GM21825 (cell line): ENCODE results near the gene SYT1.
"Not testable (repeated sequence)": the region's sequence is repeated elsewhere in the genome, so short reads cannot be mapped to it uniquely, and the experiment has no call there.

Experiments used
- ATAC-seq: cut with Tn5 transposase; IDR thresholded peaks from one replicate; pipeline ENCODE4 v1.9.1; 2021; ENCODE audit warnings: mild to moderate bottlenecking, moderate library complexity; ENCODE audit not compliant: unreplicated experiment

The SYT1 gene

GRCh38 chr12:78864403-78864869 lies at the start of gene SYT1:
Gene SYT1 (plus strand): TSS chr12:78864774.
- ATAC-seq: peak; percentile 26

GRCh38 chr12:78818487-78818886 lies 46.1 kb upstream of the SYT1 start:
- no peak for ATAC-seq

GRCh38 chr12:78820946-78821345 lies 43.6 kb upstream of the SYT1 start:
- no peak for ATAC-seq

- ATAC-seq: no peak
Measured at GRCh38 chr12:78824918-78825317, 39.7 kb upstream of the SYT1 start.

GRCh38 chr12:78829690-78830089 lies 34.9 kb upstream of the SYT1 start:
- no peak for ATAC-seq

- ATAC-seq: no peak
Measured at GRCh38 chr12:78835493-78835892, 29.1 kb upstream of the SYT1 start.

- not testable (repeated sequence) for ATAC-seq
Measured at GRCh38 chr12:78840518-78841019, 24.0 kb upstream of the SYT1 start.

GRCh38 chr12:78853231-78853630 lies 11.3 kb upstream of the SYT1 start:
- no peak for ATAC-seq

- peak; percentile 48 for ATAC-seq
Measured at GRCh38 chr12:78863482-78864402, 832 bp upstream of the SYT1 start.

- ATAC-seq: peak; percentile 20
Measured at GRCh38 chr12:78864870-78865463, 393 bp downstream of the SYT1 start.

GRCh38 chr12:78865516-78865915 lies 942 bp downstream of the SYT1 start:
- no peak for ATAC-seq

- ATAC-seq: no peak
Measured at GRCh38 chr12:78866518-78866917, 1.9 kb downstream of the SYT1 start.

- no peak for ATAC-seq
Measured at GRCh38 chr12:78870539-78870938, 6.0 kb downstream of the SYT1 start.

GRCh38 chr12:78871566-78871965 lies 7.0 kb downstream of the SYT1 start:
- no peak for ATAC-seq

- ATAC-seq: no peak
Measured at GRCh38 chr12:78878459-78878858, 13.9 kb downstream of the SYT1 start.

- ATAC-seq: no peak
Measured at GRCh38 chr12:78878866-78879265, 14.3 kb downstream of the SYT1 start.

- no peak for ATAC-seq
Measured at GRCh38 chr12:78880078-78880477, 15.5 kb downstream of the SYT1 start.

- no peak for ATAC-seq
Measured at GRCh38 chr12:78881685-78882084, 17.1 kb downstream of the SYT1 start.

GRCh38 chr12:78885466-78885865 lies 20.9 kb downstream of the SYT1 start:
- ATAC-seq: no peak

- ATAC-seq: no peak
Measured at GRCh38 chr12:78886719-78887407, 22.3 kb downstream of the SYT1 start.

GRCh38 chr12:78887444-78887843 lies 22.9 kb downstream of the SYT1 start:
- no peak for ATAC-seq
